ENCODE measurements around the gene FGD4. TPM values are rescaled to one million over a fixed set of nuclear protein-coding genes. Genes with fewer than 3 reads are reported as not detected.

Gene FGD4
- total RNA-seq, 1 experiment from 2014 or later = 54.3 TPM

DNA sequence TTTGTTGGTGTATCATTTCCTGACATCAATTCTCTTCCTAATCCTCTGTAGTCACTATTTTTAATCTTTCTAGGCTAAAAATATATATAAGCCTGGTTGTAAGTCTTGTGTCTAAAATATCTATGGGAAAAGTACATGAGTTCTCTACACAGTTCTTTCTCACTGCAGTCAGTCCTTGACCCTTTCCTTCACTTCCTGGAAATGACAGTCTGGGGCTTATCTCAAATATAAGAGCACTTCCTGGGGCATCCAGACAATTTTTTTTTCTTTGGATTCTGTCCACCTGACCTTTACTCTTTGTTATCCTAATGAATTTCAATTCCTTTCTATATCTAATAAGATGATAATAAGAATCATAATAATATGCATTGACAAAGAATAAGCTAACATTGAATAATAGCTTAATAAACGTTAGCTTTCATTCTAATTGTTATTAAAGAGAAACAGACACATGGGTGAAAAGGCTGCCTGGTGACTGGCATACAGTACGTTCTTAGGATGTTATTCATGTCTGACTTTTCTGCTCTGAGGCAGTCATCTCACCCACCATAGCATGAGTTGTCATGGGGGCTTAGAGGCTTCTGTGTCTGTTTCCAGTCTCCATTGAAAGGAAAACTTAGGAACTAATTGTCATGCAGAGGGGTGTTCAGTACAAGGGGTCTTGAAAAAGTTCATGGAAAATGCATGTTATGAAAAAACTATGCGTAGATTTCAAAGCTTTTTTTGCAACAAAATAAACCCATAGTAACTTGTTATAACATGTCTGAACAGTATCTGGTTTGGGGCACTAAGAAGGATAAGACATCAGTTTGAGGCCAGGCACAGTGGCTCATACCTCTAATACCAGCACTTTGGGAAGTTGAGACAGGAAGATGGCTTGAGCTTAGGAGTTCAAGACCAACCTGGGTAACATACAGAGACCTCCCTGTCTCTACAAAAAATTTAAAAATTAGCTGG, 213.6 kb downstream of the FGD4 start:
- no peak overlapping the region for H3K14ac ChIP-seq (ENCODE audit: insufficient read depth, low read length)
- Mint-ChIP-seq H3K27ac (peak overlapping the region in 1 of 3 experiments; percentile 75; a peak in 2 of 7 replicates), H3K4me1 (no peaks in the 10 kb centered on the region), H3K9me3 (no peaks in the 10 kb centered on the region), H3K36me3 (ENCODE audit: insufficient read depth in 1 of 3, low read depth in 3 of 3) (peaks cover 34 to 80% (median 64%) of the 10 kb centered on the region in 3 experiments; a peak in 6 of 7 replicates), H3K4me3 (no peak overlapping the region), H3K27me3 (ENCODE audit: low read depth) (no peaks in the 10 kb centered on the region)
- no peak overlapping the region for H3K4ac ChIP-seq (ENCODE audit: low read depth, low read length)
- no peak overlapping the region for H3T11ph ChIP-seq (ENCODE audit: low read length)
- no peak for DNase-seq
- H4K91ac ChIP-seq (ENCODE audit: insufficient read length, low read depth, low read length) = no peak overlapping the region
- no peak overlapping the region for H2BK120ac ChIP-seq (ENCODE audit: low read depth, low read length, poor library complexity, severe bottlenecking)
- no peak overlapping the region for H3K27ac ChIP-seq (ENCODE audit: insufficient read length, low read depth, low read length)
- H2BK15ac ChIP-seq (ENCODE audit: low read depth, low read length) = no peak overlapping the region
- H4K5ac ChIP-seq (ENCODE audit: insufficient read length, low read depth, low read length) = no peak overlapping the region
- no peak overlapping the region for H3K23ac ChIP-seq (ENCODE audit: insufficient read length, low read depth, low read length)
- H2AK5ac ChIP-seq (ENCODE audit: insufficient read length, low read length) = no peak overlapping the region
- no peaks in the 10 kb centered on the region for H3K9me3 ChIP-seq (ENCODE audit: control insufficient read depth, low read depth, low read length)
- WGBS (ENCODE audit: extremely low coverage, insufficient read length, low lambda C conversion rate) = no CpG with 5 or more reads among the region's 3 CpGs
- no peak overlapping the region for H3K18ac ChIP-seq (ENCODE audit: insufficient read length, low read depth, low read length)
- H3K4me2 ChIP-seq (ENCODE audit: insufficient read depth, insufficient read length, low read length) = no peak overlapping the region
- no peak overlapping the region for H3K9ac ChIP-seq (ENCODE audit: extremely low read depth, insufficient read length, low read length)
- no peaks in the 10 kb centered on the region for H3K79me2 ChIP-seq (ENCODE audit: insufficient read depth, low read length)
- no peaks in the 10 kb centered on the region for H3K23me2 ChIP-seq (ENCODE audit: insufficient read length, low read depth, low read length, poor library complexity, severe bottlenecking)
- no peaks in the 10 kb centered on the region for H3K27me3 ChIP-seq (ENCODE audit: insufficient read depth, low read length)
- H2BK12ac ChIP-seq (ENCODE audit: insufficient read length, low read depth, low read length) = no peak overlapping the region
- H3K79me1 ChIP-seq (ENCODE audit: insufficient read depth, low read depth, low read length, poor library complexity, severe bottlenecking) = no peaks in the 10 kb centered on the region
- H4K20me1 ChIP-seq (ENCODE audit: control insufficient read depth, insufficient read depth, insufficient read length) = no peaks in the 10 kb centered on the region
- no peak overlapping the region for H2BK20ac ChIP-seq (ENCODE audit: low read depth, low read length, poor library complexity, severe bottlenecking)
- TF ChIP-seq, protein P1, sequence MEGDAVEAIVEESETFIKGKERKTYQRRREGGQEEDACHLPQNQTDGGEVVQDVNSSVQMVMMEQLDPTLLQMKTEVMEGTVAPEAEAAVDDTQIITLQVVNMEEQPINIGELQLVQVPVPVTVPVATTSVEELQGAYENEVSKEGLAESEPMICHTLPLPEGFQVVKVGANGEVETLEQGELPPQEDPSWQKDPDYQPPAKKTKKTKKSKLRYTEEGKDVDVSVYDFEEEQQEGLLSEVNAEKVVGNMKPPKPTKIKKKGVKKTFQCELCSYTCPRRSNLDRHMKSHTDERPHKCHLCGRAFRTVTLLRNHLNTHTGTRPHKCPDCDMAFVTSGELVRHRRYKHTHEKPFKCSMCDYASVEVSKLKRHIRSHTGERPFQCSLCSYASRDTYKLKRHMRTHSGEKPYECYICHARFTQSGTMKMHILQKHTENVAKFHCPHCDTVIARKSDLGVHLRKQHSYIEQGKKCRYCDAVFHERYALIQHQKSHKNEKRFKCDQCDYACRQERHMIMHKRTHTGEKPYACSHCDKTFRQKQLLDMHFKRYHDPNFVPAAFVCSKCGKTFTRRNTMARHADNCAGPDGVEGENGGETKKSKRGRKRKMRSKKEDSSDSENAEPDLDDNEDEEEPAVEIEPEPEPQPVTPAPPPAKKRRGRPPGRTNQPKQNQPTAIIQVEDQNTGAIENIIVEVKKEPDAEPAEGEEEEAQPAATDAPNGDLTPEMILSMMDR (conservative IDR thresholded peaks at IDR 0.05) = no peak
- H3K56ac ChIP-seq (ENCODE audit: insufficient read length, low read depth, low read length) = no peak overlapping the region
- H2BK5ac ChIP-seq (ENCODE audit: insufficient read length, low read length) = no peak overlapping the region
- no peak overlapping the region for H4K8ac ChIP-seq (replicated peaks; ENCODE audit: insufficient read length, low read depth, low read length)
- no peak overlapping the region for H2AFZ ChIP-seq (ENCODE audit: low read length)
- H3K4me1 ChIP-seq (ENCODE audit: insufficient read depth, low read length) = no peaks in the 10 kb centered on the region
